GM21447 (cell line): ENCODE data around the gene SLC10A6.

Experiments used
- ATAC-seq: cut with Tn5 transposase; IDR thresholded peaks from one replicate; pipeline ENCODE4 v1.9.1; 2021; ENCODE audit not compliant: unreplicated experiment

SLC10A6 gene

GRCh38 chr4:86791126-86791525 is 58.1 kb downstream of the SLC10A6 start:
- no peak for ATAC-seq

GRCh38 chr4:86788826-86789225 is 60.4 kb downstream of the SLC10A6 start:
- ATAC-seq, result no peak

- no peak for ATAC-seq
Observed at GRCh38 chr4:86778175-86778574, 71.0 kb downstream of the SLC10A6 start.

- no peak for ATAC-seq
Observed at GRCh38 chr4:86775061-86775460, 74.1 kb downstream of the SLC10A6 start.
